Gastrocnemius medialis (tissue), 4 donors: Measurements from ENCODE around the gene ABR.

Experiments
- POLR2A ChIP-seq, 2 donors: fragments of 450-650 bp; IDR thresholded peaks; one replicate each; pipeline ENCODE4 v1.6.1; 2017; ENCODE audit warnings: antibody characterized with exemption in 2 of 2, mild to moderate bottlenecking in 2 of 2, moderate library complexity in 2 of 2
- TF ChIP-seq, protein P1 (sequence below), 5 experiments: fragments of 450-650 bp in 3 of 5; fragments of 200-600 bp in 2 of 5; sonication (generic) in 2 of 5; IDR thresholded peaks in 4 of 5; conservative IDR thresholded peaks in 1 of 5; 1 replicate in 4 of 5; 2 replicates in 1 of 5; pipeline ENCODE4 v1.5.1; 2016 to 2019; ENCODE audit warnings: antibody characterized with exemption in 5 of 5, mild to moderate bottlenecking in 3 of 5, moderate library complexity in 3 of 5

GRCh38 chr17:976312-976711, 203.5 kb downstream of the ABR start:
- TF ChIP-seq, protein P1, sequence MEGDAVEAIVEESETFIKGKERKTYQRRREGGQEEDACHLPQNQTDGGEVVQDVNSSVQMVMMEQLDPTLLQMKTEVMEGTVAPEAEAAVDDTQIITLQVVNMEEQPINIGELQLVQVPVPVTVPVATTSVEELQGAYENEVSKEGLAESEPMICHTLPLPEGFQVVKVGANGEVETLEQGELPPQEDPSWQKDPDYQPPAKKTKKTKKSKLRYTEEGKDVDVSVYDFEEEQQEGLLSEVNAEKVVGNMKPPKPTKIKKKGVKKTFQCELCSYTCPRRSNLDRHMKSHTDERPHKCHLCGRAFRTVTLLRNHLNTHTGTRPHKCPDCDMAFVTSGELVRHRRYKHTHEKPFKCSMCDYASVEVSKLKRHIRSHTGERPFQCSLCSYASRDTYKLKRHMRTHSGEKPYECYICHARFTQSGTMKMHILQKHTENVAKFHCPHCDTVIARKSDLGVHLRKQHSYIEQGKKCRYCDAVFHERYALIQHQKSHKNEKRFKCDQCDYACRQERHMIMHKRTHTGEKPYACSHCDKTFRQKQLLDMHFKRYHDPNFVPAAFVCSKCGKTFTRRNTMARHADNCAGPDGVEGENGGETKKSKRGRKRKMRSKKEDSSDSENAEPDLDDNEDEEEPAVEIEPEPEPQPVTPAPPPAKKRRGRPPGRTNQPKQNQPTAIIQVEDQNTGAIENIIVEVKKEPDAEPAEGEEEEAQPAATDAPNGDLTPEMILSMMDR (IDR thresholded peaks at IDR 0.05 in 4 of 5, conservative IDR thresholded peaks at IDR 0.05 in 1 of 5), result no peak
- TF ChIP-seq POLR2A (IDR thresholded peaks at IDR 0.05), result no peak
